Lower leg skin (tissue), 4 donors: Measurements from ENCODE around the gene PPME1. TPM values are rescaled to one million over a fixed set of nuclear protein-coding genes. Genes with fewer than 3 reads are reported as not detected.

Experiments
- DNase-seq, 2 donors: peaks; one replicate each; pipeline ENCODE4 v3.0.0-alpha.2; 2019; ENCODE audit warnings: low spot score in 2 of 2
- H3K4me3 ChIP-seq: fragments of 200-600 bp; sonication (generic); 2 replicates; pipeline ENCODE4 v1.5.1; 2017; ENCODE audit warnings: mild to moderate bottlenecking, low read depth; ENCODE audit not compliant: poor library complexity, severe bottlenecking
- POLR2A ChIP-seq, 2 donors: fragments of 450-650 bp; IDR thresholded peaks; one replicate each; pipeline ENCODE4 v1.6.1; 2016 to 2017; ENCODE audit warnings: antibody characterized with exemption in 2 of 2, mild to moderate bottlenecking in 1 of 2, moderate library complexity in 1 of 2
- WGBS, 2 donors: methylation state at CpG; one replicate each; pipeline ENCODE4 v1.1.5; 2018; 5-methylcytosine and 5-hydroxymethylcytosine counted together
- intact Hi-C: fragments of 100-400 bp; cut with DNase I; formaldehyde crosslinking; loops from one replicate; pipeline ENCODE4 v1.15.0; 2023; ENCODE audit warnings: low total_unique reads
- total RNA-seq, 4 donors: library from RNA; depleted of rRNA; stranded (reverse); fragments of >200 nt; gene quantifications; one replicate each; pipeline ENCODE4 v1.1.0, GENCODE V29; 2016
- TF ChIP-seq, protein P1 (sequence below), 3 donors: fragments of 450-650 bp; IDR thresholded peaks; one replicate each; pipeline ENCODE4 v1.5.1; 2016; ENCODE audit warnings: antibody characterized with exemption in 3 of 3, mild to moderate bottlenecking in 3 of 3, moderate library complexity in 2 of 3

The PPME1 gene
- total RNA-seq, 4 donors from 2014 or later: 34.7 to 45.7 (median 39.0) TPM

GRCh38 chr11:74141241-74141695, 29.8 kb upstream of the PPME1 start:
- TF ChIP-seq POLR2A (IDR thresholded peaks at IDR 0.05): no peak
- TF ChIP-seq, protein P1, sequence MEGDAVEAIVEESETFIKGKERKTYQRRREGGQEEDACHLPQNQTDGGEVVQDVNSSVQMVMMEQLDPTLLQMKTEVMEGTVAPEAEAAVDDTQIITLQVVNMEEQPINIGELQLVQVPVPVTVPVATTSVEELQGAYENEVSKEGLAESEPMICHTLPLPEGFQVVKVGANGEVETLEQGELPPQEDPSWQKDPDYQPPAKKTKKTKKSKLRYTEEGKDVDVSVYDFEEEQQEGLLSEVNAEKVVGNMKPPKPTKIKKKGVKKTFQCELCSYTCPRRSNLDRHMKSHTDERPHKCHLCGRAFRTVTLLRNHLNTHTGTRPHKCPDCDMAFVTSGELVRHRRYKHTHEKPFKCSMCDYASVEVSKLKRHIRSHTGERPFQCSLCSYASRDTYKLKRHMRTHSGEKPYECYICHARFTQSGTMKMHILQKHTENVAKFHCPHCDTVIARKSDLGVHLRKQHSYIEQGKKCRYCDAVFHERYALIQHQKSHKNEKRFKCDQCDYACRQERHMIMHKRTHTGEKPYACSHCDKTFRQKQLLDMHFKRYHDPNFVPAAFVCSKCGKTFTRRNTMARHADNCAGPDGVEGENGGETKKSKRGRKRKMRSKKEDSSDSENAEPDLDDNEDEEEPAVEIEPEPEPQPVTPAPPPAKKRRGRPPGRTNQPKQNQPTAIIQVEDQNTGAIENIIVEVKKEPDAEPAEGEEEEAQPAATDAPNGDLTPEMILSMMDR (IDR thresholded peaks at IDR 0.05): no peak
- DNase-seq: no peak
- intact Hi-C loops: no loop called here
- WGBS, 2 donors: 82 to 84% methylated on average over 2 of the region's 2 CpGs
- H3K4me3 ChIP-seq: no peak overlapping the region

DNA sequence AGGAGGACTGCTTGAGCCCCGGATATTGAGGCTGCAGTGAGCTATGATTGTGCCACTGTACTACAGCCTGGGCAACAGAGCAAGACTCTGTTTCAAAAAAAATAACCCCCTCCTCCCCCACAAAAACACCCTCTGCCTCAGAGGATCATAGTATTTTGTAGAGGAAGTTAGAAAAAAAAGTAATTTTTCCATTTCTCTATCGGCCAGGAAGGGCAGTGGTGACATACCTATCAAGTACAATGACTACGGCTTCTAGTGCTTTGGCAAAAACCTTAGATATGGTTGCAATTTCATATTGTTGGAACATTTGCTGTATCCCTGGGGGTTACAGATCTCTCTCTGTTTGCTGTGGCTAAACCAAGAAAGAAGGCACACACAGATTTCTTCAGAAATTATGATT, 29.2 kb upstream of the PPME1 start:
- H3K4me3 ChIP-seq: no peak overlapping the region
- DNase-seq: no peak
- WGBS, 2 donors: 80 to 84% methylated on average over 3 of the region's 3 CpGs
- intact Hi-C loops: no loop called here
- TF ChIP-seq, protein P1 (IDR thresholded peaks at IDR 0.05): no peak
- TF ChIP-seq POLR2A (IDR thresholded peaks at IDR 0.05): no peak

DNA sequence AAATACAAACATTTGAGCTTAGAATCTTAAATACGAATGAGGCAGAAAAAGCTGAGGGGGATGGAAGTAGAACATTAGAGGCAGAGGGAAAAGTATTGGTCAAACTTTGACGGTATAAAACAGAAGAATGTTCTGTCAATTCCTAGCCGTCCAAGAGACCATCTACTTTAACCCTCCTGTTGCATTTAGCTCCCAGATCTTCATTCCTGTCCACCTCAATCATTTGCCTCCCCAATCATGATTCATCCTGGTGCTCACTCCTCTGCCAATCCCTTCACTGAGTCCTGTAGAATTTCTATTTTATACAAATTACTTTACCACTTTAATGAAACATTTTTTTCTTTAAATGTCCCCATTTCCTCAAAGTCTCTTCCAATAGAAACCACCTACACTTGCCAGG, 28.5 kb upstream of the PPME1 start:
- DNase-seq: no peak
- no peak for TF ChIP-seq POLR2A (IDR thresholded peaks at IDR 0.05)
- TF ChIP-seq, protein P1 (IDR thresholded peaks at IDR 0.05): no peak
- H3K4me3 ChIP-seq: no peak overlapping the region
- intact Hi-C loops: no loop called here
- 90% methylated on average over 3 of the region's 3 CpGs for WGBS, 2 donors

- intact Hi-C loops: no loop called here
- WGBS, 2 donors: 96 to 98% methylated on average over 4 of the region's 4 CpGs
- TF ChIP-seq, protein P1 (IDR thresholded peaks at IDR 0.05): no peak
- no peak for TF ChIP-seq POLR2A (IDR thresholded peaks at IDR 0.05)
- no peak overlapping the region for H3K4me3 ChIP-seq
- DNase-seq: no peak
Observed at GRCh38 chr11:74144592-74144991, 26.5 kb upstream of the PPME1 start.

DNA sequence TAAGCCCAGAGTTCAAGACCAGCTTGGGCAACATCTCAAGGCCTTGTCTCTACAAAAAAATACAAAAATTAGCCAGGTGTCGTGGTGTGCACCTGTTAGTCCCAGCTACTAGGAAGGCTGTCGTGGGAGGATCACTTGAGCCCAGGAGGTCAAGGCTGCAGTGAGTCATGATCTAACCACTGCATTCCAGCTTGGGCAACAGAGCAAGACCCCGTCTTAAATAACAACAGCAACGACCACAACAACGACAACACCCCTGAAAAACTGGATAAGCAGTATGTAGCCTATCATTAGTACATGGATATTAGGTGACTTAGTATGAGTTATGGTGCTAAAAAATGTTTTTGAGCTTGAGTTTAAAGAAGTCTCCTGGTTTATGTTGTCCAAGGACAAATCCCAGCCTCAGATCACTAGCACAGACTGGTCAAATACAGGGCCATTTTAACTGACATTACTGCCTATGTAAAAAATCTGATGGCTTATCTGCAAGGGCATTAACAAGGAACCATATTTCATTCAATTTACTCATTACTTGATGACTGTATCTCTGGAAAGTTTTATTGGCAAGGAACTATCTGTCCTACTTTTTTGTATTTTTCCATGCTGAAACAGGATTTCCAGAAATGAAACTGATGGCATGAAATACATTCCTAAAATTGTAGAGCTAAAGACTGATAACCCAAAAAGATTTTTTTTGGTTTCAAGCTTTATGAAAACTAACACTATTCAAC, 23.7 kb upstream of the PPME1 start:
- 86 to 88% methylated on average over 5 of the region's 5 CpGs for WGBS, 2 donors
- no peak for DNase-seq
- no peak overlapping the region for H3K4me3 ChIP-seq
- intact Hi-C loops: no loop called here
- TF ChIP-seq, protein P1 (IDR thresholded peaks at IDR 0.05): no peak
- no peak for TF ChIP-seq POLR2A (IDR thresholded peaks at IDR 0.05)

DNA sequence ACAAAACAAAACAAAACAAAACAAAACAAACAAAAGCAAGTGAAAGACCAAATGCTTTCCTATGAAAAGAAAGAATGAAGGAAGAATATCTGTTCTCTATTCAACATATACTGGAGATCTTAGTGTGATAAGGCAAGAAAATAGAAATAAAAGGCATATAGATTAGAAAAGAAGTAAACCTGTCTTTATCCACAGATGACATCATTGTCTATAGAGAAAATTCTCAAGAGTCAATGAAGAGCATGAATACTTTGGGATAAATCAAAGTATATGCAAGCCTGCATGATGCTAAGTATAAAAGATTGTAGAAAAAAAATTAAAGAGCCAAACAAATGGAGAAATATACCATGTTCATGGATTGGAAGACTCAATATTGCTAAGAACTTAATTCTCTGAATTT, 17.9 kb upstream of the PPME1 start:
- no peak for DNase-seq
- intact Hi-C loops: no loop called here
- TF ChIP-seq, protein P1 (IDR thresholded peaks at IDR 0.05): no peak
- TF ChIP-seq POLR2A (IDR thresholded peaks at IDR 0.05): no peak

More for the DNA sequence above, 17.9 kb upstream of the PPME1 start:
- H3K4me3 ChIP-seq: no peak overlapping the region
